ENCODE data around the gene FBXL13. TPM values are rescaled to one million over a fixed set of nuclear protein-coding genes. Genes with fewer than 3 reads are reported as not detected.
A peak's percentile ranks its signal among the peaks of the same experiment; 100 is the strongest.
"Not testable (repeated sequence)": the region's sequence is repeated elsewhere in the genome, so short reads cannot be mapped to it uniquely, and the experiment has no call there.

FBXL13 gene
- polyA plus RNA-seq, 5 donors: 2.8 to 5.5 (median 4.6) TPM

- DNase-seq: no peak
Measured at GRCh38 chr7:103080923-103081322, 6.3 kb upstream of the FBXL13 start.

- DNase-seq: no peak
Measured at GRCh38 chr7:103079836-103080235, 5.2 kb upstream of the FBXL13 start.

GRCh38 chr7:103078226-103078625, 3.6 kb upstream of the FBXL13 start:
- DNase-seq: not testable (repeated sequence)

GRCh38 chr7:103077318-103077717, 2.7 kb upstream of the FBXL13 start:
- DNase-seq: no peak

- DNase-seq: no peak
Measured at GRCh38 chr7:103076764-103077163, 2.2 kb upstream of the FBXL13 start.

GRCh38 chr7:103075337-103075918, 832 bp upstream of the FBXL13 start:
- peak; percentile 33 to 42 for DNase-seq

GRCh38 chr7:103073989-103074518, 542 bp downstream of the FBXL13 start:
- no peak for DNase-seq

- DNase-seq: no peak
Measured at GRCh38 chr7:103071000-103071399, 3.6 kb downstream of the FBXL13 start.

GRCh38 chr7:103068414-103069403, 5.9 kb downstream of the FBXL13 start:
- peak in 1 of 2 donors; percentile 19 for DNase-seq

GRCh38 chr7:103065667-103066066, 8.9 kb downstream of the FBXL13 start:
- DNase-seq: no peak

- DNase-seq: no peak
Measured at GRCh38 chr7:103063895-103064294, 10.7 kb downstream of the FBXL13 start.

- DNase-seq: no peak
Measured at GRCh38 chr7:103059471-103059870, 15.1 kb downstream of the FBXL13 start.

GRCh38 chr7:103058122-103058521, 16.5 kb downstream of the FBXL13 start:
- no peak for DNase-seq

GRCh38 chr7:103056006-103056405, 18.6 kb downstream of the FBXL13 start:
- not testable (repeated sequence) for DNase-seq

GRCh38 chr7:103051519-103051918, 23.1 kb downstream of the FBXL13 start:
- DNase-seq: no peak

GRCh38 chr7:103048833-103049232, 25.8 kb downstream of the FBXL13 start:
- DNase-seq: no peak

- not testable (repeated sequence) for DNase-seq
Measured at GRCh38 chr7:103041815-103042214, 32.8 kb downstream of the FBXL13 start.

GRCh38 chr7:103037823-103038739, 36.5 kb downstream of the FBXL13 start:
- not testable (repeated sequence) for DNase-seq

GRCh38 chr7:103037476-103037822, 37.1 kb downstream of the FBXL13 start:
- DNase-seq: no peak

GRCh38 chr7:103034318-103034717, 40.3 kb downstream of the FBXL13 start:
- DNase-seq: not testable (repeated sequence)

GRCh38 chr7:103031781-103032180, 42.8 kb downstream of the FBXL13 start:
- DNase-seq: no peak

- DNase-seq: no peak
Measured at GRCh38 chr7:103031024-103031423, 43.6 kb downstream of the FBXL13 start.
